Loucy (cell line): ENCODE results near the gene IGF1R.

Source experiments
- CTCF ChIP-seq: fragments of 200-600 bp; sonication (generic); conservative IDR thresholded peaks from 2 replicates; pipeline ENCODE4 v1.5.1; 2014; ENCODE audit warnings: mild to moderate bottlenecking, antibody characterized with exemption, low read length
- EZH2phosphoT487 ChIP-seq: fragments of 200-600 bp; IDR thresholded peaks from 2 replicates; pipeline ENCODE4 v1.6.1; 2018; ENCODE audit warnings: antibody characterized with exemption, mild to moderate bottlenecking, moderate library complexity, borderline replicate concordance

DNA sequence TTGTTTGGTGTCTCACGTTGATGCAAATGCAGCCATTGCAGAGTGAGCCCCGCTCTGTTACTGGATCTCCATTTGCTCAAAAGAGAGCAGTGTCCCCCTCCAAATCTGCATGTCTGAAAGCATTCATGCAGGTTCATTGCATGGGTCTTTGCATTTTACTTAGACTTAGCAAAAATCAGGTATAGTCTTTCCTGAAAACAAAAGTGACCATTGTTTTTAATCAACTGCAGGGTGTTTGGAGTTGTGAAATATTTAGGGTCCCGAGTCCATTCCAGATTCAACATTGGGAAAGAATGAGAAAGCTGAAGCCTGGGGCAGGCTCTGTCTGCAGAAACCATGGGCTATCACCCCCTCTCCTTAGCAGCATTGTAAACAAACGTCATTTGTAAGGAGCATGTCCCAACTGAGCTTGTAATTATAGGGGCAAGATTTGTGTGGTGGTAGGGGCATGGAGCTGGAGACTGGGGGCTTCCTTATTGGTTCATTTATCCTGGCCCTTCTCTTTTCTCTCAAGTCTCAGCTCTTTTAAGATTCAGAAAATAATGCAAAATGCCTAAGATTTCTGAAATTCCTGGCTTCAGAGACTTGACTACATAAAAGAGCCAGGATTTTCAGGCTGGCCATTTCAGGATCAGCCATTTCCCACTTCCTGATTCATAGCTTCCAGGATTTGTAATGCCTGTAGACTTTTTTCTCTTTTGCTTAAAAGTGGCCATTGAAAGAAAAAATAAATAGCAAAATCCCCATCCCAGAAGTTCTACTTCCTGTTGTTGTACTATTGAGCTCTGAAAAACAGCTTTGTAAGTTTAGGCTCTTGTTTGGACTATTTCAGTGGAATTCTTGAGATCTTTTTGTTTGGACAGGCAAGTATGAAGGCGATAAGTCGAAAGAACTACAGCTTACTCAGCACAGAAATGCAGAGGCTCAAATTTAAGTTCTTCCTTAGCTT lies 23.0 kb downstream of the IGF1R start:
- no peak for TF ChIP-seq CTCF
- TF ChIP-seq EZH2phosphoT487, result no peak
